ENCODE measurements around the gene ALPK3.
"Not testable (repeated sequence)": the region's sequence is repeated elsewhere in the genome, so short reads cannot be mapped to it uniquely, and the experiment has no call there.

ALPK3 gene

GRCh38 chr15:84871428-84871985, 54.4 kb downstream of the ALPK3 start:
- Histone ChIP-seq H3K36me3 (ENCODE audit: control insufficient read depth, insufficient read depth, low read length) (no peaks in the 10 kb centered on the region), H3K4me1 (ENCODE audit: control insufficient read depth, insufficient read depth, low read length) (no peaks in the 10 kb centered on the region), H3K27me3 (ENCODE audit: control insufficient read depth, insufficient read depth, low read length) (no peaks in the 10 kb centered on the region), H3K4me3 (ENCODE audit: low read depth, low read length) (no peak overlapping the region), H3K9me3 (ENCODE audit: control insufficient read depth, insufficient read depth, low read length) (no peaks in the 10 kb centered on the region), H3K9ac (ENCODE audit: low read depth, low read length) (no peak overlapping the region)

GRCh38 chr15:84872009-84872910, 55.1 kb downstream of the ALPK3 start:
- Histone ChIP-seq H3K4me3 (ENCODE audit: low read depth, low read length) (no peak overlapping the region), H3K9me3 (ENCODE audit: control insufficient read depth, insufficient read depth, low read length) (no peaks in the 10 kb centered on the region), H3K4me1 (ENCODE audit: control insufficient read depth, insufficient read depth, low read length) (no peaks in the 10 kb centered on the region), H3K9ac (ENCODE audit: low read depth, low read length) (no peak overlapping the region), H3K36me3 (ENCODE audit: control insufficient read depth, insufficient read depth, low read length) (no peaks in the 10 kb centered on the region), H3K27me3 (ENCODE audit: control insufficient read depth, insufficient read depth, low read length) (no peaks in the 10 kb centered on the region)

- no peak overlapping the region for H3K9ac ChIP-seq (ENCODE audit: low read depth, low read length)
- H3K4me1 ChIP-seq (ENCODE audit: control insufficient read depth, insufficient read depth, low read length): no peaks in the 10 kb centered on the region
These were observed 56.8 kb downstream of the ALPK3 start for GRCh38 chr15:84873997-84874396.

GRCh38 chr15:84874981-84875699, 58.0 kb downstream of the ALPK3 start:
- H3K9ac ChIP-seq (ENCODE audit: low read depth, low read length): no peak overlapping the region
- no peaks in the 10 kb centered on the region for H3K9me3 ChIP-seq (ENCODE audit: control insufficient read depth, insufficient read depth, low read length)
- H3K27me3 ChIP-seq (ENCODE audit: control insufficient read depth, insufficient read depth, low read length): no peaks in the 10 kb centered on the region
- H3K4me3 ChIP-seq (ENCODE audit: low read depth, low read length): no peak overlapping the region
- H3K36me3 ChIP-seq (ENCODE audit: control insufficient read depth, insufficient read depth, low read length): no peaks in the 10 kb centered on the region
- no peaks in the 10 kb centered on the region for H3K4me1 ChIP-seq (ENCODE audit: control insufficient read depth, insufficient read depth, low read length)

More at GRCh38 chr15:84873997-84874396, 56.8 kb downstream of the ALPK3 start:
- Histone ChIP-seq H3K36me3 (ENCODE audit: control insufficient read depth, insufficient read depth, low read length) (no peaks in the 10 kb centered on the region), H3K27me3 (ENCODE audit: control insufficient read depth, insufficient read depth, low read length) (no peaks in the 10 kb centered on the region), H3K4me3 (ENCODE audit: low read depth, low read length) (no peak overlapping the region), H3K9me3 (ENCODE audit: control insufficient read depth, insufficient read depth, low read length) (no peaks in the 10 kb centered on the region)

- Histone ChIP-seq H3K4me1 (ENCODE audit: control insufficient read depth, insufficient read depth, low read length) (no peaks in the 10 kb centered on the region), H3K9ac (ENCODE audit: low read depth, low read length) (no peak overlapping the region), H3K36me3 (ENCODE audit: control insufficient read depth, insufficient read depth, low read length) (no peaks in the 10 kb centered on the region), H3K4me3 (ENCODE audit: low read depth, low read length) (no peak overlapping the region), H3K9me3 (ENCODE audit: control insufficient read depth, insufficient read depth, low read length) (no peaks in the 10 kb centered on the region), H3K27me3 (ENCODE audit: control insufficient read depth, insufficient read depth, low read length) (no peaks in the 10 kb centered on the region)
These were observed 59.1 kb downstream of the ALPK3 start for GRCh38 chr15:84876269-84876668.

- H3K4me3 ChIP-seq (ENCODE audit: low read depth, low read length); H3K27me3 ChIP-seq (ENCODE audit: control insufficient read depth, insufficient read depth, low read length); H3K9ac ChIP-seq (ENCODE audit: low read depth, low read length); H3K36me3 ChIP-seq (ENCODE audit: control insufficient read depth, insufficient read depth, low read length); H3K9me3 ChIP-seq (ENCODE audit: control insufficient read depth, insufficient read depth, low read length); H3K4me1 ChIP-seq (ENCODE audit: control insufficient read depth, insufficient read depth, low read length): not testable (repeated sequence)
These were observed 60.5 kb downstream of the ALPK3 start for GRCh38 chr15:84877701-84878100.

- Histone ChIP-seq H3K9me3 (ENCODE audit: control insufficient read depth, insufficient read depth, low read length) (no peaks in the 10 kb centered on the region), H3K4me3 (ENCODE audit: low read depth, low read length) (no peak overlapping the region), H3K4me1 (ENCODE audit: control insufficient read depth, insufficient read depth, low read length) (no peaks in the 10 kb centered on the region), H3K36me3 (ENCODE audit: control insufficient read depth, insufficient read depth, low read length) (no peaks in the 10 kb centered on the region), H3K9ac (ENCODE audit: low read depth, low read length) (no peak overlapping the region), H3K27me3 (ENCODE audit: control insufficient read depth, insufficient read depth, low read length) (no peaks in the 10 kb centered on the region)
These were observed 61.3 kb downstream of the ALPK3 start for GRCh38 chr15:84878504-84878903.

- no peaks in the 10 kb centered on the region for H3K27me3 ChIP-seq (ENCODE audit: control insufficient read depth, insufficient read depth, low read length)
- no peaks in the 10 kb centered on the region for H3K4me1 ChIP-seq (ENCODE audit: control insufficient read depth, insufficient read depth, low read length)
These were observed 62.1 kb downstream of the ALPK3 start for GRCh38 chr15:84879088-84879780.

GRCh38 chr15:84880007-84880406, 62.9 kb downstream of the ALPK3 start:
- Histone ChIP-seq H3K4me1 (ENCODE audit: control insufficient read depth, insufficient read depth, low read length) (no peaks in the 10 kb centered on the region), H3K27me3 (ENCODE audit: control insufficient read depth, insufficient read depth, low read length) (no peaks in the 10 kb centered on the region), H3K9me3 (ENCODE audit: control insufficient read depth, insufficient read depth, low read length) (no peaks in the 10 kb centered on the region), H3K36me3 (ENCODE audit: control insufficient read depth, insufficient read depth, low read length) (no peaks in the 10 kb centered on the region), H3K9ac (ENCODE audit: low read depth, low read length) (no peak overlapping the region), H3K4me3 (ENCODE audit: low read depth, low read length) (no peak overlapping the region)

More at GRCh38 chr15:84879088-84879780, 62.1 kb downstream of the ALPK3 start:
- Histone ChIP-seq H3K36me3 (ENCODE audit: control insufficient read depth, insufficient read depth, low read length) (no peaks in the 10 kb centered on the region), H3K4me3 (ENCODE audit: low read depth, low read length) (no peak overlapping the region), H3K9ac (ENCODE audit: low read depth, low read length) (no peak overlapping the region), H3K9me3 (ENCODE audit: control insufficient read depth, insufficient read depth, low read length) (no peaks in the 10 kb centered on the region)

GRCh38 chr15:84880822-84881519, 63.8 kb downstream of the ALPK3 start:
- H3K4me1 ChIP-seq (ENCODE audit: control insufficient read depth, insufficient read depth, low read length): no peaks in the 10 kb centered on the region
- no peaks in the 10 kb centered on the region for H3K9me3 ChIP-seq (ENCODE audit: control insufficient read depth, insufficient read depth, low read length)
- no peak overlapping the region for H3K4me3 ChIP-seq (ENCODE audit: low read depth, low read length)
- H3K9ac ChIP-seq (ENCODE audit: low read depth, low read length): no peak overlapping the region
- H3K27me3 ChIP-seq (ENCODE audit: control insufficient read depth, insufficient read depth, low read length): no peaks in the 10 kb centered on the region
- H3K36me3 ChIP-seq (ENCODE audit: control insufficient read depth, insufficient read depth, low read length): no peaks in the 10 kb centered on the region

GRCh38 chr15:84881520-84881830, 64.3 kb downstream of the ALPK3 start:
- H3K4me1 ChIP-seq (ENCODE audit: control insufficient read depth, insufficient read depth, low read length): no peaks in the 10 kb centered on the region
- no peak overlapping the region for H3K4me3 ChIP-seq (ENCODE audit: low read depth, low read length)
- no peak overlapping the region for H3K9ac ChIP-seq (ENCODE audit: low read depth, low read length)
- no peaks in the 10 kb centered on the region for H3K27me3 ChIP-seq (ENCODE audit: control insufficient read depth, insufficient read depth, low read length)
- H3K9me3 ChIP-seq (ENCODE audit: control insufficient read depth, insufficient read depth, low read length): no peaks in the 10 kb centered on the region
- H3K36me3 ChIP-seq (ENCODE audit: control insufficient read depth, insufficient read depth, low read length): no peaks in the 10 kb centered on the region

All from iPS-15b (cell line).